LNCAP (cell line): ENCODE measurements around the gene CD1D.

Source experiments
- TF ChIP-seq, protein P1 (sequence below): fragments of 450-650 bp; IDR thresholded peaks from 2 replicates; pipeline ENCODE4 v1.5.1; 2017; ENCODE audit warnings: mild to moderate bottlenecking

CD1D gene

GRCh38 chr1:158154501-158154900, 26.2 kb upstream of the CD1D start:
- TF ChIP-seq, protein P1, sequence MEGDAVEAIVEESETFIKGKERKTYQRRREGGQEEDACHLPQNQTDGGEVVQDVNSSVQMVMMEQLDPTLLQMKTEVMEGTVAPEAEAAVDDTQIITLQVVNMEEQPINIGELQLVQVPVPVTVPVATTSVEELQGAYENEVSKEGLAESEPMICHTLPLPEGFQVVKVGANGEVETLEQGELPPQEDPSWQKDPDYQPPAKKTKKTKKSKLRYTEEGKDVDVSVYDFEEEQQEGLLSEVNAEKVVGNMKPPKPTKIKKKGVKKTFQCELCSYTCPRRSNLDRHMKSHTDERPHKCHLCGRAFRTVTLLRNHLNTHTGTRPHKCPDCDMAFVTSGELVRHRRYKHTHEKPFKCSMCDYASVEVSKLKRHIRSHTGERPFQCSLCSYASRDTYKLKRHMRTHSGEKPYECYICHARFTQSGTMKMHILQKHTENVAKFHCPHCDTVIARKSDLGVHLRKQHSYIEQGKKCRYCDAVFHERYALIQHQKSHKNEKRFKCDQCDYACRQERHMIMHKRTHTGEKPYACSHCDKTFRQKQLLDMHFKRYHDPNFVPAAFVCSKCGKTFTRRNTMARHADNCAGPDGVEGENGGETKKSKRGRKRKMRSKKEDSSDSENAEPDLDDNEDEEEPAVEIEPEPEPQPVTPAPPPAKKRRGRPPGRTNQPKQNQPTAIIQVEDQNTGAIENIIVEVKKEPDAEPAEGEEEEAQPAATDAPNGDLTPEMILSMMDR: no peak

- TF ChIP-seq, protein P1: no peak
Observed at GRCh38 chr1:158155673-158156072, 25.0 kb upstream of the CD1D start.

DNA sequence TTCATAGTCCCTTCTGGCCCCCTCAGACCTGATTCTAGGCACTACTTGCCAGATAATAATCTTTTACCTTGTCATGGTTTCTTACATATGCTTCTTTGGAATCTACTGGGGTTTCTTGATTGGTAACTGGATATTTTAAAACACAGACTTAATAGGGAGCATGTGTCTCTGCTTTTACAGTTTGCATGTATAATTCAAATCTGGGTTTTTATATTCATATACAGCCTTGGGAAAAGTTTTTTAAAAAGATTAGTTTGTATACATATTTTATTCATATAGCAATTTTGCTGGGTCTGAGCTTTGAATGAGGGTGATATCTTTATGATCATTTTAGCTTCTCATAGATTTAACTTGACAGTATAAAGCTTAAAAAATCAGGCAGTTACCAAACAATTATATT, 21.1 kb upstream of the CD1D start:
- TF ChIP-seq, protein P1: no peak

DNA sequence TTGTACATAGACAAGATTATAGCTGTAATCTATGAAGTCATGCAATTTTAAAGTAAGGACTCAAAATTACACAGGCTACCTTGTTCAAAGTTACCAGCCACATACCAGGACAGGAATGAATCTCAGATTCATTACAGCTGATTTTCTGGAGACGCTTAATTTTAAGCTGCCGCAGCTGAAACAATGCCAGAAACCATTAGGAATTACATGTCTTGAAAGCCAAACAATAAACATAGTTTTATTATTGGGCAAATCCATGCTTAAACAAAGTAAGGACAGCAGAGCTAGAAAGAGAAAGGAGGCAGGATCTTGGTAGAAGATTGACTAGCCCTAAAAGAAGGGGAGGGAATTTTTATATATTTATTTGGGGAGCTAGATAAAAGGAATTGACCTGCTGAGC, 19.2 kb upstream of the CD1D start:
- TF ChIP-seq, protein P1: no peak

GRCh38 chr1:158163000-158163947, 17.4 kb upstream of the CD1D start:
- TF ChIP-seq, protein P1: no peak

DNA sequence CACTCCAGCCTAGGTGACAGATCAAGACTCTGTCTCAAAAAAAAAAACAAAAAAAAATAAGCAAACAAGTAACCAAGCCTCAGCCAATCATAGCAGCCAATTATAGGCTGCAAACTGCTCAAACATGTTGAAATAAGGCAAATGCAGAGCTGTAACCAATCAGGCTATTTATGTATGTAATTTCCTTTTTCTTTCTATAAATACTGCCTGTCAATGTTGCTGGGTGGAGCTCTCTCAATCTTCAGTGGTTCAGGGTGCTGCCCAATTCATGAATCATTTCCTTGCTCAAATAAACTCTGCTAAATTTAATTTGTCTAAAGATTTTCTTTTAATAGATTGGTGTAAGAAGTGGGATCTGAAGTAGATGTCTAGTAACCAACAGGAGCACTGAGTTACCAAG, 11.6 kb upstream of the CD1D start:
- TF ChIP-seq, protein P1: no peak

GRCh38 chr1:158176399-158176798, 4.3 kb upstream of the CD1D start:
- TF ChIP-seq, protein P1: no peak
